Fibroblast of skin of scalp (primary cell): ENCODE measurements around the gene ADAMTS9.
"Not testable (repeated sequence)": the region's sequence is repeated elsewhere in the genome, so short reads cannot be mapped to it uniquely, and the experiment has no call there.

Experiments
- DNase-seq: peaks from one replicate; pipeline ENCODE4 v3.0.0-alpha.2; 2013

ADAMTS9 gene

DNA sequence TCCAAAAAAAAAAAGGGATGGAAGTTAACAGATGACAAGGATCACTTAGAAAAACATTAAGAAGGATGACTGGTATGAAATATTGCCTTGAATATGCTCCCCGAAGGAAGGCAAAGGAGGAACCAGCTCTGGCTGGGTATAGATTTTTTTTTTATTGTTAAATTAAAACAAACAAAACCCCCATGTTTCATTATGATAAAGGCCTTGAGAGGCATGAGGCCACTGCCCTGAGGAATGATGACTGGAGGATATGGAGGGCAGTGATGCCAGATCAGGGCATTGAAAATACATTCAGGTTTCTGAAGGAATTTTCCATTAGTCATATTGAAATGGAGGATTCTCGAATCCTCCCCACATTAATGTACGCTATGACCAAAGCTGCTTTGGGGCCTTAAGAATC lies 120.9 kb downstream of the ADAMTS9 start:
- DNase-seq: no peak

DNA sequence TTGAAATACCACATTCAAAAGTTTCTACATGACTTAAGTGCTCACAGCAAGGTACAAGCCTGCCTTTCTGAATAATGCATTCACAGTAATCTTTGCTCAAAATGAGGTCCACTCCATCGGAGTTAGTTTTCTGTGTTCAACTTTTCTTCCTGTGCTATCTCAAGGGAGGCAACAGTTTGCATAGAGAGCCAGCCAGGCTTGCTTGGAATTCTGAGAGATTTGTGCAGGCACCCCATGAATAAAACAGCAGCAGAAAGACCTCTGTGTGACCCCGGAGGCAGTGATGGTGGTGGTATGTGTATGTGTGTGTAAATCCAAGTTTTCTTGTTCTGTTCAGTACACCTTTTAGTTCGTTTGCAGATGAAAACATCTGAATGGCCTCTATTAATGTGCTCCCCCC lies 124.0 kb downstream of the ADAMTS9 start:
- DNase-seq: no peak

DNA sequence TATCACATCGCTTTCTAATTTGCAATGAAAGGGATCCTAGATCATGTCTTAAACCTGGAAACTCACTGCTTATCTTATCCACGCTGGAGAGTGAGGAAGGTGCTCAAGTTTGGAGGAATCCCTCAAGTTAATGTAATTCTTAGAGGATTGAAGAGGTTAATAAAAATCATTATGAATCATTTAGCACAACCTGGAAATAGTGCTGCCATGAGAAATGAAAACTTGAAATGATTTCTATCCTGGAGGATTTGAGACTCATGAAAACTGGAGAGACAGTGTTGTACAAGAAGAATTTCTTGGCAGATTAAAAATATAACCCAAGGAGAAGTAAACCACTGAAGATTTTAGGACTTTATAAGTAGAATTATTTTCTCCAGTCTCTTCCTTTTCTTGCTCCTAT lies 125.9 kb downstream of the ADAMTS9 start:
- DNase-seq: no peak

DNA sequence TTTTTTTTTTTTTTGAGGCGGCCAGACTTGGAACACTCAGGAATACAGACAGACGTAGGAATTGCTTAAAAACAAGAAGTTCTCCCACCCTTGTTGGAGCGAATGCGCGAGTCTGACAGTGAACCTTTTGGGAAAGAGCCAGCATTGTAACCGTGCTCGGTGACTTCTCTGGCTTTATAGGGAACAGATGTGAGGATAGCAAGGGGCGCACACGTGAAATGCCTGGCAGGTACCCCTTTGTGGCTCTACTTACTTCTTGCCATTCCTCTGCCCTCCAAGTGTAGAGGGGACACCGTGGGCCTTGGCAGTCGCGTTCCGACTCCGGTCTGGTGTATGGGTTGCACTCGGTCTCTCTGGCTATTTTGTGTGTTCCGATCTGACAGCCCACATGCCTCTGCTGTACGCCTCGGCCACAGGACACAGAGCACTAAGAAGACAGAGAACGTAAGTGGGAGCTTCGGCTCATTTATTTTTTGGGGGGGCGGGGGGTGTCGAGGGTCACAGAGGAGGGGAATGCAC lies 126.4 kb downstream of the ADAMTS9 start:
- DNase-seq: no peak

DNA sequence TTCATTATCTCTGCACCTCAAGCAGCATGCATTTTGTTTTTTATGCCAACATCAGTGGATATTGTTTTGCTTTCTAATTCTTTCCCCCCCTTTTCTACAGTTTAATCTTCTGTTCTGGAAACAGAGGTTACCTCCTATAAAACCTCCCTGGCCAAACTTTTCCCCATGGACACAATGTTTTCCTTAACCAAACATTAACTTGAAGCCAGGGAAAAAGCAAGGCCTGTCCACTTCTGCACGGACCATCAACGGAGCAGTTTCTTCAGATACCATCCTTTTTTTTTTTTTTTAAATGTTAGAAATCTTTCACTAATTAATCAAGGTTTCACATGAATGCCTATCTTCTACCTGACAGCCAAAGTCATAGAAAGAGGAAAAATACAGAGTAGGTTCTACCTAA lies 127.0 kb downstream of the ADAMTS9 start:
- DNase-seq: no peak

DNA sequence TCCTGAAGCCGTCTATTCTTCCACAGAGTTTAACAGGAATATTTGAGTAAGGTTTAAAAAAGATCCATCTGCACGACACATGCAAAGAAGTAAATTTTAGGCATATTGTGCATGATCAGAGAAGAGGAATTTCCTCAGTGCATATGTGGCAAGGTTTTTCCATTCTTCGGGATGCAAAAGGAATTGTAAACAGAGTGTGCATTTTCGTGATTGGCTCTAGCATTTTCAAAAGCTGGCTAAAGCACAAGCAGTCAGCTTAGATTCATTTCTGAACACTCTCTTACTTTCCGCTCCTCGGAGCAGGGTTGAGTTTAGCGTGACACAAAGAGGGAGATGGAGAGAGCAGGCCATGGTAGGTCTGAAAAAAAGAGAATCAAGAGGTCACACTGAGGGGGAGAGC lies 128.2 kb downstream of the ADAMTS9 start:
- peak; percentile 23 for DNase-seq

DNA sequence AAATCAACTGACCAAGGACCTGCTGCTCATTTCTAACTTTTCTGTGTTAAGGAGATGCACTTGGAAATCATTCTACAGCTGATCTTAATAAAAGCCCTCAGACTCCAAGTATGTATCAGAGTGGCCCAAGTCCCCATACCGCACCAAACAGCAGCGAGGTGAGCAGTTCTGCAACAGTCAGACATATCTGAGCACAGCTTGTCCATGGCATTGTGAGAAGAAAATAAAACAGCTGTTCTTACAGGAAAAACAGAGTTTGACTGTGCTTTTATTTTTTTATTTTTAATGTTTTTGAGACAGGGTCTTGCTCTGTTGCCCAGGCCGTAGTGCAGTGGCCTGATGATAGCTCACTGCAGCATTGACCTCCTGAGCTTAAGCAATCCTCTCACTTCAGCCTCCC lies 131.8 kb downstream of the ADAMTS9 start:
- no peak for DNase-seq

DNA sequence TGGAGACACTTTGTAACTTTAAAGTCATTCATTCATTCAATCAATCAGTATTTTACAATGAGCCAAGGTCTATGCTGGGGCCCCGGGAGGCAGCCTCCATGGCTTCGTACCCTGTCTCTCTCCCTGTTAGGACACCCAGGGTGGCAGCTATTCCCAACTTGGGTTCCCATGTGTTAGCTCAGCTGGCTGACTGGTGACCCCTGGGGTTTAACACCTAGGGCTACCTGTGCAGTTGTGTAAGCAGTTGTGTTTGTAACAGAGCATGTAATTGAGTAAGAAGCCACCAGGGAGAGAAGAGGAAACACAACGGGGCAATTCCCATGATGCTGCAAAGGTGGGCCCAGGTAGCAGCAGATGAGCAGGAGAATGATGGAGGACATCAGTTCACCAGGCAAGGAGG lies 132.4 kb downstream of the ADAMTS9 start:
- no peak for DNase-seq

DNA sequence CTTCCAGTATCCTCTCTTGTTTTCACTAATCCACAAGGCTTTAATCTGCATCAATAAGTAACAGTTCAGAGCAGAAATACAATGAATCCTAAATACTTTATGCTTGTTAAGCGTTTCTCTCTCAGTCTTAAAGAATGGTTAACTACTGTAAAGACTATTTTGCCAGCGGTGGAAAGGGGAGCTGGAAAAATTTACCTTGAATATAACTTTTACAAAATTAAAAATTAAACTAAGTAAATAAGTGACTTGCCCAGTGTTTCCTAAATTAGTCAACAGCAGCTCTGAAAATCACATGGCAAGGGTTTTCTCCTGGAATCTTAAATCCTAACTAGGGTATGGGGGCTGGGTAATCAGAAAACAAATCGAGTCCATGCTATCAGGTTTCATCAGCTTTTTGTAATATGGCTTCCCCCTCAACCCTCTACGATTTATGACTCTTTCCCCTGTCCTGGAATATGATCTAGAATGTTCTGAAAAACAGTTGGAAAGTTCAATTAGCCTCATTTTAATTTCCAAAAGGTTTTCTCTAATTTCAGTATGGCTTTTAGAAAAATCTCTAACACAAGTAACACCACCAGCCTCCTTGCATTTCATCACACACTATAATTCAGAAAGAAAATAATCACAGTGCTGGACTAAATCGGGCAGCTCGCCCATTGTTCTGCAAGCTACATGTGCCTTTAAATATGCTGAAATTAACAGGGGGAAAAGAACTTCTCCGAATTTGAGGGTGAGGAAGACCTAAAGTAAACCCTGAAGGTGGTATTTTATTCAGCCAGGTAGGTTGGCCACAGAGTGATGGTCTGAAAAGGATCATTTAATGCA lies 133.5 kb downstream of the ADAMTS9 start:
- DNase-seq: no peak

DNA sequence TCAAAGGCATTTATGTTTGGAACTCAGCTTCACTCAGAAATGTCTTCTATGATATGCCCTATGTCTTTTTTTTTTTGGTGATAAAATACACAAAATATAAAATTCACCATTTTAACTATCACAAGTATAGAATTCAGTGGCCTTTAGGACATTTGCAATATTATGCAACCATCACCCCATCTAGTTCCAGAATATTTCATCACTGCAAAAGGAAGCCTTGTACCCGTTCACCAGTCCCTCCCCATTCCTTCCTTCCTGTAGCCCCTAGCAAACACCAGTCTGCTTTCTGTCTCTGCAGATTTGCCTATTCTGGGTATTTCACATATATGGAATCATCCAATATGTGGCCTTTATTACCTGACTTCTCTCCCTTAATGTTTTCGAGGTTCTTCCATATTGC lies 134.8 kb downstream of the ADAMTS9 start:
- no peak for DNase-seq

DNA sequence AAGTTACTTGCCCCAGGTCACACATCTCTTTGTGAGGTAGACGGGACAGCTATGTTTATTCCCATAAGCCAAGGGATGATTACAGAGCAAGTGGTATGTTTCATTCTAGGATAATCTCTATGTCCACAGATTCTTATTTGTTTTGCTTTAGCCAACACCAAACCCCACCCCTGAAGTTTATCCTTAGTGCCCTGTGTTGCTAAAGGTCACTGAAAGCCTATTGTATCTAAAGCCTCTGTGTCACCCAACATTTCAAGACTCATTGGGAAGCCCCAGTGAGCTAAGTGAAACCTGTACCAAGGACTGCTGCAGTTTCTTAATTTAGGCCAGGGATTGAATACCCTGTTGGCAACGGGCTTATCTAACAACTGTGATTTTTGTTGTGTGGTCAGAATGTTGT lies 135.6 kb downstream of the ADAMTS9 start:
- DNase-seq: no peak

DNA sequence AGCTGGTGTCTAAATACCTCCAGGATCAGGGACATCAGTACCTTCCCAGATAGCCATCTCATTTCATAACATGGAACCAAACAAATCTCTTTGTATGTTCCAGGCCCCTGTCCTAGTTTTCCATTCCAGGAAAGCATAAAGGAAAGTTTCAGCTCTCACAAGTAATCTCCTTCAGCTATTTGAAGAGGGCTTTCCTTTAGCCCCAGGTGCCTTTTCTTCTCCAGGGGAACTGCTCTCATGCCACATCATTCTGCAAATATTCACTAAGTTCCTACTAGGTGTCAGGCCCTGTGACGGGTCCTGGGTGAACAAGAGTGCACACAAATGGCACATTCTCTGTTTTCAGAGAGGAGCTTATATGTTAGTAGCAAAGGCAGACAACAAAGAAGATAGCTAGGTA lies 136.1 kb downstream of the ADAMTS9 start:
- no peak for DNase-seq

DNA sequence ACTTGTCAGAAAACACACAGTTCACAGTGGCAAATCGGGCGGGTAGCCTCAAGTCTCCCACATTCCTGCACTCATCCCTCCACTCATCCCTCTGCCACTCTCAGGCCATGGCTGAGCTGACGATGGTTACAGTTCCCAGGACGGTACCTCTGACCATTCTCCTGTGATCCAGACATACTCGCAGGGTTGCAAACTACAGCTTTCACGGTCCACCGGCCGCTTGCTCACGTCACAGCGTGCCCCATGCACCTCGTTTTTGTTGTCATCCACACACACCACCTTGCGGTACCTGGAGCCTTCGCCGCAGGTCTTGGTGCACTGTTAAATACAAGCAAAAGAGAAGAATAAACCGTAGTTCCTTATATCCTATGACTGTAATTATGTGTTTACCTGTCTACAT lies 137.1 kb downstream of the ADAMTS9 start:
- DNase-seq: no peak

DNA sequence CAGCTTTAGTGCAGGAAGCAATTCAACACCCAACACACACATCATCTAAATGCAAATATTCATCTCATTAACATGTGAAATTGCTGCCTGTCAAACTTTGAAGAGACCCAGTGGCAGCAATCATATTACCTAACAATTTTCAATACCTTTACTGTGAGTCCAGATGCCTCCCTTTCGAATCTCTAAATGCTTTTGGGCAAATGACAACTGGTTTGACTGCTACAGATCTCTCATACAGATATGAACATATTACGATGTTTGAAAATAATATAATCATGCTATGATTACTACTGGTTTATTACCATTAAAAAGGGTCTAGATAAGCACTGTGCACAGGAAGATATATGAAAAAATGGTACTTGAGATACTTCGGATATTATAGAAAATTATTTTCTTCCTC lies 137.9 kb downstream of the ADAMTS9 start:
- no peak for DNase-seq

DNA sequence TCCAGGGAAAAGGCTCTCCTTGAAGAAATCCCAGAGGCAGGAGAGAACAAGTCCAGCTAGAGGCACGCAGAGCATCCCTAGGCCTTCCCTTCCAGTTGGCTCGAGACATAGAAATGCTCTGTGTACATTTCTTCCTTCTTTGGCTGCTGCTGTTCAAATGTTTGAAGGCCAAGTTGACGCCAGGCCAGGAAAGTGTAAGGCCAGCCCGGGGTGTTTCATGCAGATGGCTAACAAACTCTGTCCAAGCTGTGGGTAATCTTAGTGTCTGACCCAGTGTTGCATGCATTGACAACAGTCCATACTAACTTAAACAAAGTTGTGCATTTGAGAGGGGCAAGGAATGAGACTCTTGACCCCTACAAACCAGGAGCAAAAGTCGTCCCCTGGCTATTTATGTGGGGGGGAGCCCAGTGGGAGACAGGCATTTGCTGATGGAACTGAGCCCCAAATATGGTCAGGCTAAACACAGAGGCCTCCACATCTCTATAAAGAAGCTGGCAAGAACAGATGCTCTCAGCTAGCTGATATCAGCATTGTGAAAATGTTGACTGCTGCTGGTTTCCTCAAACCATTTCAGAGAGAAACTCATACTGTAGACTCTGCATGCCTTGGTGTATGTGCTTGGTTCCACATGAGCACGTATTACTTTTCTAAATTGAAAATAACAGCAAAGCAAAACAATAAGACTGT lies 139.5 kb downstream of the ADAMTS9 start:
- peak; percentile 30 for DNase-seq

DNA sequence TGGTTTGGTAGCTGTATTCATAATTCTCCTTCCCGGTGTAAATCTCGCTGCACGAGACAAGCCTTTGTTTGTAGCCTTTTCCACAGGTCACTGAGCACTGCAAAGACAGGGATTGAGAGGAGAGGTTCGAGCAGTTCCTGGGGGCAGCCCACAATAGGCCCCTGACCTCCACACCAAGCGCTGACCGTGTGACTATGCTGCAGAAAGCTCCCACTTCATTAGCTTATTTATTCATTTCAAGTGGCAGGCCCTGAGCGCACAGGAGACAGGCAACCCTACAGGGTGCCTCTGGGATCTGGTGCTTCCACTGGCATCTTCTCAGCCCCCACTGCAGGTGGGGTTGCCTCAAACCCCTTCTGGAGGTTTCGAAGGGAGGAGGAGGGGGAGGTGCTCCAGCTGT lies 140.9 kb downstream of the ADAMTS9 start:
- no peak for DNase-seq

DNA sequence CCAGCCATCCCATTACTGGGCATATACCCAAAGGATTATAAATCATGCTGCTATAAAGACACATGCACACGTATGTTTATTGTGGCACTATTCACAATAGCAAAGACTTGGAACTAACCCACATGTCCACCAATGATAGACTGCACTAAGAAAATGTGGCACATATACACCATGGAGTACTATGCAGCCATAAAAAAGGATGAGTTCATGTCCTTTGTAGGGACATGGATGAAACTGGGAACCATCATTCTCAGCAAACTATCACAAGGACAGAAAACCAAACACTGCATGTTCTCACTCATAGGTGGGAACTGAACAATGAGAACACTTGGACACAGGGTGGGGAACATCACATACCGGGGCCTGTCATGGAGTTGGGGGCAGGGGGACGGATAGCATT lies 142.6 kb downstream of the ADAMTS9 start:
- DNase-seq: not testable (repeated sequence)

DNA sequence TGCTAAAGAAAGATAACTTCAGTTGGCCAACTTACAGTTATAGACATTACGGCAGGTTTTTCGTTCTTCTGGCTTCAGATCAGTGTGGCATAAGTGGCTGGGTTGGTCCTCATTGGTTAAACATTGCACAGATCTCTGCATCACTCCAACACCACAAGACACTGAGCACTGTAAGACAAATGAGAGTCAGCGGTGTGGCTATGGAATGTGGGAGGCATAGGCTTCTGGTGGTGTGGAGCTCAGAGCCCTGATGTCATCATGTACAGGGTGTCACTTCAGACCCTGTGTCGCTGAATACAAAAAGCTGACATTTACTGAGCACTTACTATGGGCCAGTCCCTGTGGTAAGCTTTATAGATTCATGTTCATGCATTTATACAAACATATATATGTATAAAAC lies 146.0 kb downstream of the ADAMTS9 start:
- peak; percentile 11 for DNase-seq

DNA sequence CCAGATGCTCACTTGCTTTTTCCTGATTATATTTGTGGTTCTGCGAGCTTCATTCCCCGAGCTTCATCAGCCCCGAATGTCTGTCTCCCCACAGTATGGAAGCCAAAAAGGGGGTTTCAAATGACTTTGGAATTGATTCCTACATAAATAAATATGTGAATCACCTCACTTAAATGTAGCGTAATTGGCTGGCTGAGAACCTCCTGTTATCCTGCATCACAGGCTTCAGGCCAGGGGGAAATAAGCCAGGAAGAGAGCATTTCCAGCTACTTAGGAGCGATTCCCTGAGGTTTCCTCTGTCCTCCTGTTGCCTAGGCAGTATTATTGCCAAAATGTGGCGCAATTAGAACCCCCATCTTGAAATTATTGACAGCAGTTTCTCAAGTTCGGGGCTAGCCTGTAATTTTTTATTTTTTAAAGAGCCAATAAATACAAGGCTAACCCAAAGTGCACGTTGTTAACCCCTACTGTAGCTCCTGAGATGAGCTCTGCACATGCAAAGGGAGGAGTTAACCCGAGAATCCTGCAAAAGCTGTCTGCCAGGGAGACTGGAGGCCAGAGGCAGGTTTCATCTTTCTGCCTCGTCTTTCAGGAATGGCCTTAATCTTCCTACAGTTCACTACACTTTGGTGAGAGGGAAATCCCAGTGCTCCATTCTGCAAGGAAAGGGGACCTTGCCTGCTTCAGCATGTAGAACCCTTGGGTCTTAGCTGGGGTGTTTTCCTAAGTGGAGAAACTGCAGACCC lies 148.2 kb downstream of the ADAMTS9 start:
- DNase-seq: peak; percentile 63

DNA sequence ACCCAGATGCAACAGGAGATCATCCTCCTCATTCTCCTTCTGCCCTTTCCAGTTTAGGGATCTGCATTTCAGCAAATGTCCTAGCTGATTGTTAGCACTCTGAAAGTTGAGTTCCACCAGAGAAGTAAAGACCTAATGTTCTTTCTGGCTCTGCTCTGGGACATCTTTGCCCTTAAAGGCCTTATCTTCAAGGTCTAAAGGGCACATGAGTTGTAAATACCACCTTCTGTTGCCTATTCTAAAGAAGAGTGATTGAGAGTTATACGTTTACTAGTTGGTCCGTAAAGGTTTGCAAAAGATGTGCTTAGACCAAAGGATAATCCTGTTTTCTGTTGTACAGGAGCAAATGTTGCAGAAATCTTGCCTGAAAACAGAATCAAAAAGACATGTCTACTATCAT lies 151.6 kb downstream of the ADAMTS9 start:
- DNase-seq: no peak

DNA sequence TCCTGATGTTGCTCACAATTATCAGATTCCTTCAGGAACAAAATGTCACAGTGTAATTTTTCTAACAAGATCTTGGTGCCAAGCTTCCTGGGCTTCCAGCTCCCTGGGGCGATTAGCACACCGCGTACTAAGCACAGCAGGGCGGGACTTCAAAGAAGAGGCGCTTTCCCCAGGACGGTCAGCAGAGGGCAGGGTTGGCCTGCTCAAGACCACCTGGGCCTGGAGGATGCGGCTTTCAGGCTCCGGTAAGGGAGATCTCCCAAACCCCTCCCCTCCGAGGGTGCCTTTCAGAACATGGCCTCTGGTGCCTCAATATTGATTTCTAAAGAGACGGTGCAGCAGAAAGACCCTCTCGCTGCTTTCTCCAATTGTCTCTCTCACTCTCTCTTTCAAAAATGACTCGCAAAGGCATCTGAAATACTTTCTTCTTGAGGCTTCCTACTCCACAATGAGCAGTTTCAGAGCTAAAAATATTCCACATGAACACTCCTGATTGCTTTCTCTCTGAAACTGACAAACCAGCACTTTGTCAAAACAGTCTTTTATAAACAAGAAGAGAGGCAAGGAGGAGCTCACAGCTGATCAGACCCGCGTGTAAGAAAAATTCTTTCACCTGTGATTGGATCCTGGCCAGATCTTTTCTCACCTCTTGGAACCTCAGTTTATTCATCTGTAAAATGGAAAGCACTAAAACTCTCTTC lies 154.0 kb downstream of the ADAMTS9 start:
- DNase-seq: peak; percentile 84

DNA sequence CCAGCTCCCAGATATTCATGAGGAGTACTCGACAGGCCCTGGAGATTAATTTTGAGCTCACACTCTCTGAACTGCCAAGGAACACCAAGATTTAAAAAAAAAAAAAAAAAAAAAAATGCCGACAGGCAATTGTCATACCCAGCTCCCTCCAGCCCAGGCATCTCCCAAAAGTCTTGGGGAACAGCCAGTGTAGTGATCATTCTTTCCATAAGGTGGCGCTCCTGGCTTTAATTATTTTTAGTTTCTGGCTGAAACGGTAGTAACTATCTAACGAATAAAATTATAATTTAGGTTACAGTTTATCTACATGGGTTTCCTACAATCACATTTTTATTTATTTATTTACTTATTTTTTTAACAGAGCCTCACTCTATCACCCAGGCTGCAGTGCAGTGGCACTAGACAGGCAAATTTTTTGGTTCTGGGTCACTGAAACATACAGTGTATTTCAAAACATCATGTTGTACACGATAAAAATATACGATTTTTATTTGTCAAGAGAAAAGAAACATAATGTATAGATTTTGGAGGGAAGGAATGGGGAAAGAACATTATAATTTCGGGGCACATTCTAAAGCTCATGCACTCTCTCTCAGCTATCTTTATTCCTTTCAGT lies 157.3 kb downstream of the ADAMTS9 start:
- peak; percentile 76 for DNase-seq
